Stimulated activated CD4-positive, alpha-beta T cell treated with anti-CD3 and anti-CD28 coated beads, Interleukin-12 subunit alpha, Interleukin-12 subunit beta, amount 100 ng/mL, for 4 hours (primary cell): ENCODE data around the gene GAST.
"Not testable (repeated sequence)": the region's sequence is repeated elsewhere in the genome, so short reads cannot be mapped to it uniquely, and the experiment has no call there.

ENCODE experiments used
- DNase-seq: peaks from one replicate; pipeline ENCODE4 v3.0.0-alpha.2; 2020

Gene GAST

GRCh38 chr17:41684035-41684434 is 28.1 kb upstream of the GAST start:
- no peak for DNase-seq

- DNase-seq, result not testable (repeated sequence)
These were observed 26.4 kb upstream of the GAST start for GRCh38 chr17:41685753-41686152.

GRCh38 chr17:41686281-41686680 is 25.9 kb upstream of the GAST start:
- DNase-seq, result no peak

GRCh38 chr17:41687828-41688640 is 24.1 kb upstream of the GAST start:
- DNase-seq, result peak; percentile 46

- peak; percentile 100 for DNase-seq
These were observed 23.3 kb upstream of the GAST start, which contains the start of gene EIF1 for GRCh38 chr17:41688641-41689496. Gene EIF1, plus strand, starts transcription at chr17:41688885. Its CDS starts 154 bp downstream, at chr17:41689039.

GRCh38 chr17:41689497-41690299 is 22.4 kb upstream of the GAST start:
- DNase-seq, result peak; percentile 33

GRCh38 chr17:41690497-41690896 is 21.6 kb upstream of the GAST start:
- DNase-seq, result no peak

GRCh38 chr17:41691031-41691777 is 20.9 kb upstream of the GAST start:
- DNase-seq, result no peak

- no peak for DNase-seq
These were observed 19.2 kb upstream of the GAST start for GRCh38 chr17:41692722-41693521.

- no peak for DNase-seq
These were observed 16.9 kb upstream of the GAST start for GRCh38 chr17:41695134-41695661.

- DNase-seq, result peak; percentile 63
These were observed 16.0 kb upstream of the GAST start for GRCh38 chr17:41695954-41696757.

GRCh38 chr17:41697122-41697962 is 14.8 kb upstream of the GAST start:
- DNase-seq, result no peak

GRCh38 chr17:41700843-41701242 is 11.3 kb upstream of the GAST start:
- not testable (repeated sequence) for DNase-seq

GRCh38 chr17:41702712-41703111 is 9.4 kb upstream of the GAST start:
- DNase-seq, result no peak

- DNase-seq, result no peak
These were observed 6.7 kb upstream of the GAST start for GRCh38 chr17:41705271-41705991.

GRCh38 chr17:41707803-41708669 is 4.1 kb upstream of the GAST start:
- no peak for DNase-seq

GRCh38 chr17:41710472-41711090 is 1.6 kb upstream of the GAST start:
- no peak for DNase-seq
